Endodermal cell (in vitro differentiated cells): ENCODE results near the gene ADAMTS6. TPM values are rescaled to one million over a fixed set of nuclear protein-coding genes. Genes with fewer than 3 reads are reported as not detected.

ENCODE experiments used
- DNase-seq: peaks from one replicate; pipeline ENCODE4 v3.0.0-alpha.2; 2017
- H3K27ac ChIP-seq: 2 replicates; pipeline ENCODE4 v1.5.1; 2013; ENCODE audit warnings: mild to moderate bottlenecking, low read depth, low read length, moderate library complexity
- H3K27me3 ChIP-seq: 2 replicates; pipeline ENCODE4 v1.6.1; 2013; ENCODE audit warnings: mild to moderate bottlenecking, low read length, moderate library complexity; ENCODE audit not compliant: insufficient read depth, control insufficient read depth, poor library complexity, severe bottlenecking
- H3K36me3 ChIP-seq: 2 replicates; pipeline ENCODE4 v1.7.0; 2013; ENCODE audit warnings: mild to moderate bottlenecking, low read length, moderate library complexity; ENCODE audit not compliant: control insufficient read depth, insufficient read depth
- H3K4me1 ChIP-seq: one replicate; pipeline ENCODE4 v1.7.0; 2013; ENCODE audit warnings: low read length; ENCODE audit not compliant: control insufficient read depth, insufficient read depth
- H3K4me3 ChIP-seq: 2 replicates; pipeline ENCODE4 v1.5.1; 2013; ENCODE audit warnings: mild to moderate bottlenecking, low read length, moderate library complexity
- H3K9ac ChIP-seq: 2 replicates; pipeline ENCODE4 v1.6.1; 2013; ENCODE audit warnings: mild to moderate bottlenecking, low read length, moderate library complexity; ENCODE audit not compliant: poor library complexity, severe bottlenecking; ENCODE audit errors: extremely low read depth
- H3K9me3 ChIP-seq: 2 replicates; pipeline ENCODE4 v1.6.1; 2013; ENCODE audit warnings: mild to moderate bottlenecking, low read length, moderate library complexity; ENCODE audit not compliant: control insufficient read depth
- H3K27ac Mint-ChIP-seq: 2 replicates; pipeline ENCODE4 v1.8.0; 2020; ENCODE audit warnings: mixed read lengths
- H3K27me3 Mint-ChIP-seq: 2 replicates; pipeline ENCODE4 v1.8.0; 2021; ENCODE audit warnings: mild to moderate bottlenecking, mixed read lengths; ENCODE audit not compliant: insufficient read depth
- H3K36me3 Mint-ChIP-seq: 2 replicates; pipeline ENCODE4 v1.8.0; 2020; ENCODE audit warnings: low read depth, mixed read lengths
- H3K4me1 Mint-ChIP-seq: 2 replicates; pipeline ENCODE4 v1.8.0; 2020; ENCODE audit warnings: mixed read lengths
- H3K4me3 Mint-ChIP-seq: 2 replicates; pipeline ENCODE4 v1.8.0; 2020; ENCODE audit warnings: mild to moderate bottlenecking, moderate library complexity, mixed read lengths
- H3K9me3 Mint-ChIP-seq: 2 replicates; pipeline ENCODE4 v1.8.0; 2020; ENCODE audit warnings: mild to moderate bottlenecking, mixed read lengths
- CTCF ChIP-seq: fragments of 200-600 bp; sonication (generic); conservative IDR thresholded peaks from 2 replicates; pipeline ENCODE4 v1.5.0; 2021; ENCODE audit warnings: antibody characterized with exemption, mild to moderate bottlenecking
- WGBS, 2 experiments: methylation state at CpG; one replicate each; pipeline versions ENCODE4 v1.1.5 to v1.1.7; 2013; ENCODE audit warnings: missing lambda C conversion rate in 2 of 2, mixed read lengths in 1 of 2; ENCODE audit not compliant: insufficient coverage in 1 of 2, insufficient read length in 1 of 2; 5-methylcytosine and 5-hydroxymethylcytosine counted together
- total RNA-seq, 2 donors: library from RNA; stranded (reverse); fragmentation: NEBNext Ultra II Directional in 1 of 2; extraction: Animal tissue kit (Norgen Biotek cat#: 25700) in 1 of 2; gene quantifications; 2 replicates in 1 of 2; 3 replicates in 1 of 2; pipeline ENCODE4 v1.2.1, GENCODE V29; 2021

Gene ADAMTS6
- total RNA-seq, 2 donors from 2014 or later = 2.8 to 4.3 TPM

- no peaks in the 10 kb centered on the region for H3K9me3 ChIP-seq
- H3K4me3 Mint-ChIP-seq = no peak overlapping the region
- 95 to 100% methylated on average over 3 of the region's 3 CpGs for WGBS, 2 experiments
- H3K27me3 Mint-ChIP-seq = no peaks in the 10 kb centered on the region
- H3K27me3 ChIP-seq = no peaks in the 10 kb centered on the region
- no peak overlapping the region for H3K27ac Mint-ChIP-seq
- peaks cover 9% of the 10 kb centered on the region for H3K4me1 Mint-ChIP-seq
- H3K4me3 ChIP-seq = no peak overlapping the region
- no peaks in the 10 kb centered on the region for H3K9me3 Mint-ChIP-seq
- no peaks in the 10 kb centered on the region for H3K36me3 ChIP-seq
- no peak for DNase-seq
- no peak overlapping the region for H3K27ac ChIP-seq
- H3K36me3 Mint-ChIP-seq = no peaks in the 10 kb centered on the region
- no peaks in the 10 kb centered on the region for H3K4me1 ChIP-seq
- no peak overlapping the region for H3K9ac ChIP-seq
- TF ChIP-seq CTCF = no peak
These were observed 226.4 kb downstream of the ADAMTS6 start for GRCh38 chr5:65255294-65255693.

GRCh38 chr5:65252977-65253376 lies 228.7 kb downstream of the ADAMTS6 start:
- Histone ChIP-seq H3K4me3 (no peak overlapping the region), H3K9ac (no peak overlapping the region), H3K27me3 (no peaks in the 10 kb centered on the region), H3K27ac (no peak overlapping the region), H3K36me3 (no peaks in the 10 kb centered on the region), H3K4me1 (no peaks in the 10 kb centered on the region), H3K9me3 (no peaks in the 10 kb centered on the region)
- Mint-ChIP-seq H3K9me3 (no peaks in the 10 kb centered on the region), H3K36me3 (no peaks in the 10 kb centered on the region), H3K27me3 (no peaks in the 10 kb centered on the region), H3K4me1 (no peaks in the 10 kb centered on the region), H3K27ac (no peak overlapping the region), H3K4me3 (no peak overlapping the region)
- 84 to 95% methylated on average over 3 to 6 of the region's 6 CpGs for WGBS, 2 experiments
- TF ChIP-seq CTCF = no peak
- DNase-seq = no peak

GRCh38 chr5:65248896-65249295 lies 232.8 kb downstream of the ADAMTS6 start:
- H3K27me3 Mint-ChIP-seq = no peaks in the 10 kb centered on the region
- Histone ChIP-seq H3K9ac (no peak overlapping the region), H3K27ac (no peak overlapping the region), H3K4me1 (no peaks in the 10 kb centered on the region), H3K4me3 (no peak overlapping the region), H3K27me3 (no peaks in the 10 kb centered on the region), H3K9me3 (no peaks in the 10 kb centered on the region), H3K36me3 (no peaks in the 10 kb centered on the region)
- 75 to 97% methylated on average over 1 to 4 of the region's 4 CpGs for WGBS, 2 experiments
- H3K9me3 Mint-ChIP-seq = no peaks in the 10 kb centered on the region
- DNase-seq = no peak
- no peaks in the 10 kb centered on the region for H3K36me3 Mint-ChIP-seq
- no peak overlapping the region for H3K27ac Mint-ChIP-seq
- H3K4me3 Mint-ChIP-seq = no peak overlapping the region
- H3K4me1 Mint-ChIP-seq = peaks cover 13% of the 10 kb centered on the region
- no peak for TF ChIP-seq CTCF
